ENCODE measurements around the gene SFT2D1.
A peak's percentile ranks its signal among the peaks of the same experiment; 100 is the strongest.

SFT2D1 gene

DNA sequence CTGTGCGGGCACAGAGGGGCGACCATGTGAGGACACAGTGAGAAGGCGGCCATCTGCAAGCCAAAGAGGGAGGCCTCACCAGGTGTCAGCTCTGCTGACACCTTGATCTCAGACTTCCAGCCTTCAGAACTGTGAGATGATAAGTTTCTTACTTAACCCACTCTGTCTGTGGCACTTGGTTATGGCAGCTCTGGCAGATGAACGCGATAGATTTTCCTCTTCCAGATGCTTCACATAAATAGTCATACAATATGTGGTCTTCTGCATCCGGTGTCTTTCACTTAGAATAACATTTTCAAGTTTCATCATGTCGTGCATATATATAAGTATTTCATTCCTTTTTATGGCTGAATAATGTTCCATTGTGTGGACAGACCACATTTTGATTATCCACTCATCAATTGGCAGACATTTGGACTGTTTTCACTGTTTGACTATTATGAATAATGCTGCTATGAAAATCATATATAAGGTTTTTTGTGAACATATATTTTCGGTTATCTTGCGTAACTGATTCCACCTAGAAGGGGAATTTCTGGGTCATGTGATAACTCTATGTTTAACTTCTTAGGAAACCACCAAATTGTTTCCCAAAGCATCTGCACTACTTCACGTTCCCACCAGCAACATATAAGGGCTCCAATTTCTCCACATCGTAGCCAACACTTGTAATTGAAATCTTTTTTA lies 64.3 kb downstream of the SFT2D1 start:
- DNase-seq (ENCODE audit: low read depth) = no peak

DNA sequence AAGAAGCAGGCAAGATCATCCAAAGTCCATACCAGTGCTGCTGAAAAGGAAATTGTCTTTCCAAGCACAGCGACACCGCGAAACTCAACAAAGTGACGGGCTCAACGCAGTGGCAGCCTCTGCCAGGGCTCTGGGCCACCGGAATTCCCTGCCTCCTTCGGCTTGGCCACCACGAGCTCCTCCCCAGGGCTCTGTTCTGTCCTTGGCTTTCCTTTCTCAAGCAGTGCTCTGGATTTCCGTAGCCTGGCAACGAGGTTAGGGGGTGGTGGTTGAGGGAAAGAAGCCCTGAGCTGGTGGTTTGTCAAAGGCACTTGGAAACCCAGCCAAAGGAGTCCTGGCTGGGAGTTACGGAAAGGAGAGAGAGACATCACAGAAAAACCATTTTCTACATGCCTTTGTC lies 65.3 kb downstream of the SFT2D1 start:
- no peak for DNase-seq (ENCODE audit: low read depth)

DNA sequence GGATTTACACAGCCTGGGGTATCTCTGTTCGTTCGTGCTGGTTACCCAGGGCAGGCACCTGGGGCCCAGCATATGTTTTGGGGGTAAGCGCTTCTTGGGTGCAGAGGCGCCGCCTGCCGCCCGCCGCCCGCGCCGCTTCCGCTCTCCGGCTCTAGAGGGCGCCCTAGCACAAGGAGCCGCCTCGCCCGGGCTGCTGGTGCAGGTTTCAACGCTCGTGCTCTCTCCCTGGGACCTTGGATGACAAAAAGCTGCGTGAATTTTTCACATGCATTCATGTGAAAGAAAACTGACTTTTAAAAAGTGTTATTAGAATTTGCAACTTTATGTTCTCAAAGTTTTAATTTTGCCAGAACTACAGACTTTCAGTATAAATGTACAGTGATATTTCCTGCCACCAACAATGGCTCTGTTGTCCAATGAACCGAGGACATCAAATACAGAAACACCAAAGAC lies 66.6 kb downstream of the SFT2D1 start:
- peak; percentile 6 for DNase-seq (ENCODE audit: low read depth)

DNA sequence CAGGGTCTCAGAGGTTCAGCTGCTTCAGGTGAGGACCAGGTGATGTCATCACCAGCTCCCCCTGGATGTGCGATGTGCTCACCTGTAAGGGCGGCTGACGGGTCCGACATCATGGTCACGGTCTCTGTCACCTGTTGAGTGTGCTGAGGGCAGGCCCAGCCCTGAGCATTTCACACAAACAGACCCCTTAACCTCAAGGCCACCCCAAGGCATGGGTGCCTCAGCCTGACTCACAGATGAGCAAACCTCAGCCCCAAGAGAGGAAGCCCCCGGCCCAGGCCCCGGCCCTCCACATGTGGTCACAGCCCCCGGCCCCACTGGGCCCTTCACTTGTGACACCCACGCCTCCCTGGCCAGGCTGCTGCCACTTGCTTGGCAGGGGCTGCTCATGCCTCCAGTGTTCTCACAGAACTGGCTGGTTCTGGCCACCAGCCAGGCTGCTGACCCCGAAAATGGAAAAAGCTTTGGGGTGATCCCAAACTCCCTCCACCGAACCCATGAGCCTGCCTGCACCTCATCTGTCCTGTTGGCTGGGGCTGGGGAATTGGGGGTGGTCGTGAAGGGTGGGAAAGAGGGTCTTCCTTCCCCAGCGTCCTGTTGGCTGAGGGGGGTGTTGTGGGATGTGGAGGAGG lies 67.5 kb downstream of the SFT2D1 start:
- no peak for DNase-seq (ENCODE audit: low read depth)

DNA sequence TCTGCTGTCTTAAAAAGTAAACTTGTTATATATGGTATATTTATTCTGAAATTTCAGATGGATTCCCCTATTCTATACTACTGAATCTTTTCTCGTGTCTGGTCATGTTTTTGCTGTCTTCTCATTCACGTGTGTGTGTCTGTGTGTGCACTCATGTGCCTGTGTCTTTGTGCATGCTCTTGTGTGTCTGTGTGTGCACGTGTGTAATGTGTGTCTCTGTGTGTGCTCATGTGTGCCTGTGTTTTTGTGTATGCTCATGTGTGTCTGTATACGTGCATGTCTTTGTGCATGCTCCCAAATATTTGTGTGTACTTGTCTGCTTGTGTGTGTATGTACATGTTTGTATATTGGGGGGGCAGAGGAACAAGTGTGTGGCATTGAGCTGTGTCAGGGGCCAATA lies 68.2 kb downstream of the SFT2D1 start:
- no peak for DNase-seq (ENCODE audit: low read depth)

DNA sequence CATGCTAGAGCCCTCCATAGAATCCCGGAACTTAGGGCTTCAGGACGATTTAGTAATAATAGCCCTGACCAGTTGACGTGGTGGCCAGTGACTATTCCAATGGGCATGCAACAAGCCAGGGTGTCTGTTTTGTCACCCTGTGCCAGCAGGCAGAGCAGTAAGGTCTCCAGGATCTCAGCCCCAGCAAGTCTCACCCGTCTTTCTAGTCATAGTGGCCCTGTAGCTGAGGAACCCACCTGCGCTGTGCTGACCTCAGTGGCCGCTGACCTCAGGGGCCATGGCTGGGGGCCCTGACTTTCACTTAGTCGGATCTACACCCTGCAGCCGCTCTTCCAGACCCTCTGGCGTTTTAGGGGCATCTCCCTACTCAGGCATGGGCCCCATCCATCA lies 71.0 kb downstream of the SFT2D1 start:
- no peak for DNase-seq (ENCODE audit: low read depth)

DNA sequence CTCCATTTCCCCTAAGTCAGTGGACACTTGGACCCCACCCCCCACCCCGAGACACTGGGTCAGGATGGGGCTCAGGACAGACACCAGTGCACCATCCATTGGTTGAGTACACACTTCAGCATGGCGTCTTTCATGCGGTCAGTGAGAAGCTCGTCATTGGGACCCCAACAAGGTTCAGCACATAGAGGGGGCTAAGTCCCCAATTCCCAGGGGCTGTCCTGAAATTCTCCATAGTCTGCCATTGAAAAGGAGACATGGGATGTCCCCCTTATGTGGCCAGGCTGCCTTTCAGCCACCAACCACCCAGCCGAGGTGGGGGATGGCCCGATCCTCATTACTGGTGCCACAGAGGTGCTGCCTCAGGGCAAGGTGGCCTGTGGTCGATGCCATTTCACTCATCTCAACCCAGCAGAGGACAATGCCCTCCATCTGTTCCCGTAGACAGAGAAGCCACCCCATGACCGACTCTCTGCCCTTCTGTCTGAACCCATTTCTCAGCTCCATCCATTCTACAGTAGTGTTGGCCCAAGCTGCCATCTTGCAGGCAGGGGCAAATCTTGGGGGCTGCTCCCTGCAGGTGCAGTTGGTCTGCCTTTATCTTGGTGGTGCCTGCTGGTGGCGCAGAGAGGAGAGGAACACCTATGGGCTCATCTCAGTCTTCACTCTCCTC lies 71.5 kb downstream of the SFT2D1 start:
- DNase-seq (ENCODE audit: low read depth) = no peak

Data from fibroblast of the conjunctiva (primary cell).